ENCODE data around the gene F13A1.

DNA sequence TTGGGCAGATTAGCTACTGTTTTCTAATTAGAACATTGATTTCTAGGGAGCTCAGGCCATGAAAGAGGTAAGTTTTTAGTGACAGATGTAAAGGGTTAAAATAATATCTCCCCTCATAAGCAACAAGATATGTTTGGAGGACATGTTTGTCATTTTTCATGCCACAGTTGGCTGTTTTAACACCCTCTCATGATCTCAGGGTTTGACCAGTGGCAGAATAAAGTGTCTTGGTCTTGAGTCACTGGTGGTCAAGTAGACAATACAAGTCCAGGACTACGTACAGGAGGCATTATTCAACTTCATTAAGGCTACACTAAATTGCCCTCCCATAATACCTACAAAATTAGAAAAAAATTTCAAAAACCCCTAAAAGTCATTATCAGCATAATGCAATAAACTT is 92.6 kb downstream of the F13A1 start:
- TF ChIP-seq YY1 (IDR thresholded peaks at IDR 0.05; ENCODE audit: low read depth) (no peak), USF2 (IDR thresholded peaks at IDR 0.05; ENCODE audit: borderline replicate concordance, low read depth, low read length) (no peak), RFX5 (IDR thresholded peaks at IDR 0.05; ENCODE audit: low read length) (no peak)
- TF ChIP-seq, protein P1, sequence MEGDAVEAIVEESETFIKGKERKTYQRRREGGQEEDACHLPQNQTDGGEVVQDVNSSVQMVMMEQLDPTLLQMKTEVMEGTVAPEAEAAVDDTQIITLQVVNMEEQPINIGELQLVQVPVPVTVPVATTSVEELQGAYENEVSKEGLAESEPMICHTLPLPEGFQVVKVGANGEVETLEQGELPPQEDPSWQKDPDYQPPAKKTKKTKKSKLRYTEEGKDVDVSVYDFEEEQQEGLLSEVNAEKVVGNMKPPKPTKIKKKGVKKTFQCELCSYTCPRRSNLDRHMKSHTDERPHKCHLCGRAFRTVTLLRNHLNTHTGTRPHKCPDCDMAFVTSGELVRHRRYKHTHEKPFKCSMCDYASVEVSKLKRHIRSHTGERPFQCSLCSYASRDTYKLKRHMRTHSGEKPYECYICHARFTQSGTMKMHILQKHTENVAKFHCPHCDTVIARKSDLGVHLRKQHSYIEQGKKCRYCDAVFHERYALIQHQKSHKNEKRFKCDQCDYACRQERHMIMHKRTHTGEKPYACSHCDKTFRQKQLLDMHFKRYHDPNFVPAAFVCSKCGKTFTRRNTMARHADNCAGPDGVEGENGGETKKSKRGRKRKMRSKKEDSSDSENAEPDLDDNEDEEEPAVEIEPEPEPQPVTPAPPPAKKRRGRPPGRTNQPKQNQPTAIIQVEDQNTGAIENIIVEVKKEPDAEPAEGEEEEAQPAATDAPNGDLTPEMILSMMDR (IDR thresholded peaks at IDR 0.05) = no peak

Measured in SK-N-SH (cell line).